HG03457 (cell line): ENCODE measurements around the gene NPY2R.

ENCODE experiments used
- ATAC-seq: cut with Tn5 transposase; IDR thresholded peaks from one replicate; pipeline ENCODE4 v1.9.1; 2021; ENCODE audit warnings: moderate number of reproducible peaks; ENCODE audit not compliant: unreplicated experiment

Gene NPY2R

GRCh38 chr4:155208258-155209054, at the start of gene NPY2R:
NPY2R (plus strand) TSS chr4:155208636; CDS start chr4:155213940, 5,304 bp downstream.
- no peak for ATAC-seq

- no peak for ATAC-seq
Observed at GRCh38 chr4:155161357-155161756, 47.1 kb upstream of the NPY2R start.

- no peak for ATAC-seq
Observed at GRCh38 chr4:155164718-155165117, 43.7 kb upstream of the NPY2R start.

GRCh38 chr4:155170569-155170968, 37.9 kb upstream of the NPY2R start:
- no peak for ATAC-seq

- ATAC-seq = no peak
Observed at GRCh38 chr4:155173371-155173770, 35.1 kb upstream of the NPY2R start.

GRCh38 chr4:155174668-155175067, 33.8 kb upstream of the NPY2R start:
- no peak for ATAC-seq

GRCh38 chr4:155179216-155179615, 29.2 kb upstream of the NPY2R start:
- no peak for ATAC-seq

- ATAC-seq = no peak
Observed at GRCh38 chr4:155186972-155187371, 21.5 kb upstream of the NPY2R start.

GRCh38 chr4:155187989-155188388, 20.4 kb upstream of the NPY2R start:
- ATAC-seq = no peak

GRCh38 chr4:155190099-155190498, 18.3 kb upstream of the NPY2R start:
- no peak for ATAC-seq

GRCh38 chr4:155197757-155198156, 10.7 kb upstream of the NPY2R start:
- ATAC-seq = no peak

- no peak for ATAC-seq
Observed at GRCh38 chr4:155207534-155208257, 740 bp upstream of the NPY2R start.

- ATAC-seq = no peak
Observed at GRCh38 chr4:155220025-155220424, 11.6 kb downstream of the NPY2R start.

- no peak for ATAC-seq
Observed at GRCh38 chr4:155227131-155227530, 18.7 kb downstream of the NPY2R start.

GRCh38 chr4:155228713-155229112, 20.3 kb downstream of the NPY2R start:
- no peak for ATAC-seq

- no peak for ATAC-seq
Observed at GRCh38 chr4:155232432-155232831, 24.0 kb downstream of the NPY2R start.

- ATAC-seq = no peak
Observed at GRCh38 chr4:155234206-155234605, 25.8 kb downstream of the NPY2R start.

GRCh38 chr4:155237567-155237966, 29.1 kb downstream of the NPY2R start:
- ATAC-seq = no peak

- ATAC-seq = no peak
Observed at GRCh38 chr4:155241225-155241624, 32.8 kb downstream of the NPY2R start.

- no peak for ATAC-seq
Observed at GRCh38 chr4:155241664-155242063, 33.2 kb downstream of the NPY2R start.

- no peak for ATAC-seq
Observed at GRCh38 chr4:155245105-155245504, 36.7 kb downstream of the NPY2R start.
